IMR-90 (cell line): Measurements from ENCODE around the gene SIPA1L3.

Source experiments
- CEBPB ChIP-seq: IDR thresholded peaks from 2 replicates; pipeline ENCODE4 v1.6.1; 2012; ENCODE audit warnings: low read depth, low read length, improper control_type of control experiment
- CHD1 ChIP-seq: IDR thresholded peaks from 2 replicates; pipeline ENCODE4 v1.6.1; 2012; ENCODE audit warnings: low read depth, low read length, improper control_type of control experiment
- CTCF ChIP-seq: conservative IDR thresholded peaks from 2 replicates; pipeline ENCODE4 v1.5.1; 2012; ENCODE audit warnings: mild to moderate bottlenecking, low read depth, low read length, improper control_type of control experiment
- MAZ ChIP-seq: IDR thresholded peaks from 2 replicates; pipeline ENCODE4 v1.6.1; 2012; ENCODE audit warnings: low read depth, mild to moderate bottlenecking, low read length, improper control_type of control experiment, moderate library complexity, borderline replicate concordance
- POLR2A ChIP-seq: IDR thresholded peaks from 2 replicates; pipeline ENCODE4 v1.6.1; 2012; ENCODE audit warnings: mild to moderate bottlenecking, low read depth, low read length
- RAD21 ChIP-seq: IDR thresholded peaks from 2 replicates; pipeline ENCODE4 v1.6.1; 2012; ENCODE audit warnings: low read length, improper control_type of control experiment
- RFX5 ChIP-seq: IDR thresholded peaks from 2 replicates; pipeline ENCODE4 v1.8.0; 2012; ENCODE audit warnings: low read depth, mild to moderate bottlenecking, low read length, moderate library complexity
- SMC3 ChIP-seq: fragments of 150-350 bp; IDR thresholded peaks from 2 replicates; pipeline ENCODE4 v1.6.1; 2016; ENCODE audit warnings: low read depth, mild to moderate bottlenecking, antibody characterized with exemption, low read length, moderate library complexity
- USF2 ChIP-seq: fragments of 150-350 bp; IDR thresholded peaks from 2 replicates; pipeline ENCODE4 v1.6.1; 2017; ENCODE audit warnings: mild to moderate bottlenecking, antibody characterized with exemption, low read length, low read depth

GRCh38 chr19:38213469-38213868, 306.5 kb downstream of the SIPA1L3 start:
- no peak for TF ChIP-seq CTCF
- TF ChIP-seq RFX5, result no peak
- no peak for TF ChIP-seq CEBPB
- no peak for TF ChIP-seq POLR2A
- no peak for TF ChIP-seq CHD1
- TF ChIP-seq USF2, result no peak
- no peak for TF ChIP-seq RAD21
- TF ChIP-seq MAZ, result no peak
- TF ChIP-seq SMC3, result no peak
